GM19324 (cell line): ENCODE results near the gene SPNS2.

Source experiments
- ATAC-seq: cut with Tn5 transposase; IDR thresholded peaks from one replicate; pipeline ENCODE4 v1.9.1; 2021; ENCODE audit warnings: mild to moderate bottlenecking, moderate library complexity; ENCODE audit not compliant: unreplicated experiment, low FRiP score

Gene SPNS2

GRCh38 chr17:4584917-4585637, 86.4 kb downstream of the SPNS2 start:
- no peak for ATAC-seq

GRCh38 chr17:4585638-4585994, 86.9 kb downstream of the SPNS2 start:
- ATAC-seq: no peak

- ATAC-seq: no peak
Observed at GRCh38 chr17:4586043-4586442, 87.4 kb downstream of the SPNS2 start.

- ATAC-seq: no peak
Observed at GRCh38 chr17:4587195-4587594, 88.5 kb downstream of the SPNS2 start.

GRCh38 chr17:4587803-4588202, 89.1 kb downstream of the SPNS2 start:
- ATAC-seq: no peak

- ATAC-seq: no peak
Observed at GRCh38 chr17:4588391-4588790, 89.7 kb downstream of the SPNS2 start.
